ENCODE results near the gene F8.
A peak's percentile ranks its signal among the peaks of the same experiment; 100 is the strongest.
"Not testable (repeated sequence)": the region's sequence is repeated elsewhere in the genome, so short reads cannot be mapped to it uniquely, and the experiment has no call there.

The F8 gene

GRCh38 chrX:155028877-155029291 lies 6.4 kb upstream of the F8 start:
- no peak for DNase-seq

DNA sequence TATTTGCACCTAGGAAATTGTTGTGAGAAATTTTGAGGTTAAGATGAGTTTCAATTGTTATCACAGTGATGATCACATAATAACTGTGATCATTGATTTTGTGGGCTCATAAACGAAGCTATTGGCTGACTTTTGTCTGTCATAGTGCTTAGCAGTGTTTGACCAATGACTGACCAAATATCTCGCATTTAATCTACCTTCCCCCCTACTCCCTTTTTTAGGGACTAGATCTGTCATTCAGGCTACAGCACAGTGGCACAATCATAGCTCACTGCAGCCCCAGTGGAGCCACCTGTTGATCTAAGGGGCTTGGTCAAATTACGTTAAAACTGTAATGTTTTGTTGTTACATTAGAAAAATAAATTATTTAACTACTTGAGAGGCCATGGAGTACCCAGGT lies 5.6 kb upstream of the F8 start:
- no peak for DNase-seq

DNA sequence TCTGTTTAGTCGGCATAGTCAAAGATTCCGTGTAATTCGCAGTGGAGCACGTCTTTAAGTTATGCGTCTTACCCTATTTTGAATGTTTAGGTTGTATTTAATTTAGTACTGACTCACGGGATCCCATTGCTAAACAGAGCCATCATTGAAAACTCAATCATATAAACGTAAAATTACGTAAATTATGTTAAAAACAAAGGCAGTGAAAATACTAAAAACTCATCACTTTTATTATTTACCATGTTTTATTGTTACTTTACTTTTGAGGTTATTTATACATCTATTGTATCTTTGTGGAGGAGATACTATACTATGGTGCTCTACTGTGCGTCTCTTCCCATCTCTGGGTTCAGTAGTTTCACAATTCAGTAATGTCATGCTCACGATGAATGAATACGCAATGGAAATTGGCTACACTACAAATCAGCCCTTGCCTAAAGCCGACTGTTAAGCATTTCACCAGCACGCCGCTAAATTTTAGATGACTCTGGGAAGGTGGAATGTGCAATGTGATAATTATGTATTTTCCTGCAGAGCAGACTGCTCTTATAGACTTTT lies 5.1 kb upstream of the F8 start:
- no peak for DNase-seq

- peak; percentile 59 for DNase-seq
Observed at GRCh38 chrX:155026727-155027508, 4.4 kb upstream of the F8 start, which contains the start of gene FUNDC2. TSS of gene FUNDC2 (plus strand) at chrX:155026844. CDS start at chrX:155026939, 95 bp downstream.

DNA sequence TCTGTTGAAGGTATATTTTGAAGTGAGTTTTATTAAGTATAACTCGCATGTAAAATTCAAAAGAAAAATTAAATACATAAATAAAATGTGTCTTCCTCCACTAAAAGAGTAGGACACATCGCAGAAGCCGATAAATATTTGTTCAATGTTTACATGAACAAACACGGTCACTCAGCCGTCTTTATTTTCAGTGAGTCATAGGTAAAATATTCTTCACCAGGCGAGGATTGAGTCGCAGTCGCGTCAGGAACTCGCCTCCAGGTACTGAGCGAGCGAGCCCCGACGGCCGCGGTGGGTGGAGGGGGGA lies 3.9 kb upstream of the F8 start:
- no peak for DNase-seq

GRCh38 chrX:155023907-155024833 lies 1.6 kb upstream of the F8 start:
- no peak for DNase-seq

- DNase-seq: no peak
Observed at GRCh38 chrX:155020591-155020990, 1.9 kb downstream of the F8 start.

GRCh38 chrX:155009994-155010472 lies 12.5 kb downstream of the F8 start:
- DNase-seq: no peak

- not testable (repeated sequence) for DNase-seq
Observed at GRCh38 chrX:155008578-155008977, 13.9 kb downstream of the F8 start.

DNA sequence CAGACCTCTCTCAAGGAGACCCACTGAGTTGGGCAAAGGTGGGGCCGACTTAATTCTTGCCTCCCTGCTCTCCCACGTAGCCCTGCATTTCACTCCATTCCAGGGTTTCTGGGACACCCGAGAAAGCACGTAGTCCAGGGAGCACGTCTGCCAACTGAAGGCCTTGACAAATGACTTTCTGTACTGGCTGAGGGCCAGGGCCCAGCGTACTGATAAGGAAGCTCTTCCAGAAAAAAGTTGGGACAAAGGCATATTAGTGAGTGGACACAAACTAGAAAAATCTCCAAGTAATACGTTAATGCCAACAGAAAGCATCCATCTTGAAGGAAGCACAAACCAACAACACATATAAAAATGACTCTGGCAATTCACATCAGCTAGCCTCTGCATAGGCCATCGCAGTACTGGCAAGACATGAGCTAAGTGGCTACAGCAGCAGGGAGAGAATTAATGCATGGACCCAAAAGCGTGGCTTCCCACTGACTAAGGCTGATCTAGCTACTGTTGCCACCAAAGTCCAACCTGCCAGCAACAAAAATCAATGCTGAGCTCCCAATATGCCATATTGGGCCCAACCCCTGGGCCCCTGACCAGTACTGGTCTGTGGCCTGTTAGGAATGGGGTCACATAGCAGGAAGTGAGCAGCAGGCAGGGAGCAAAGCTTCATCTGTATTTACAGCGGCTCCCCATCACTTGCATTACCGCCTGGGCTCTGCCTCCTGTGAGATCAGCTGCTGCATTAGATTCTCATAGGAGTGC lies 15.4 kb downstream of the F8 start:
- not testable (repeated sequence) for DNase-seq

DNA sequence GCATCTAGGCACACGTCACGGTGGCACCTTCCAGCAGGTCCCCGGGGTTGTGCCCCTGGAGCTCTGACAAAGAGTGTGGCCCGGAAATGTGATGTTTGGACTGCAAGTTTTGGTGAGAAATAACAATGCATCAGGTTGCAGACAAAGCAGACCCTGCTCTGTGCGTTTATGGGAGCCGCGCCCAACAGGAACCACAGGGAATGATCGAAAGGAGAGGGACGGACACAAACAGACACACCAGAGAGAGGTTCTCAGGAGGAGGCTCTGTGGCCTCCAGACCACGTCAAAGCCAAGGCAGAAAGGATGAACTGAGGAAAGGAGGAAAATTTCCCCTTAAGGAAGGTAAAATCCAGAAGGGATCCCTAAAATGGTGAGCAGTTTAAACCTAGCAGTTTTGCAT lies 16.1 kb downstream of the F8 start:
- DNase-seq: not testable (repeated sequence)

- DNase-seq: no peak
Observed at GRCh38 chrX:155005190-155005589, 17.3 kb downstream of the F8 start.

GRCh38 chrX:155001873-155002272 lies 20.6 kb downstream of the F8 start:
- DNase-seq: no peak

GRCh38 chrX:155000841-155001240 lies 21.7 kb downstream of the F8 start:
- DNase-seq: no peak

DNA sequence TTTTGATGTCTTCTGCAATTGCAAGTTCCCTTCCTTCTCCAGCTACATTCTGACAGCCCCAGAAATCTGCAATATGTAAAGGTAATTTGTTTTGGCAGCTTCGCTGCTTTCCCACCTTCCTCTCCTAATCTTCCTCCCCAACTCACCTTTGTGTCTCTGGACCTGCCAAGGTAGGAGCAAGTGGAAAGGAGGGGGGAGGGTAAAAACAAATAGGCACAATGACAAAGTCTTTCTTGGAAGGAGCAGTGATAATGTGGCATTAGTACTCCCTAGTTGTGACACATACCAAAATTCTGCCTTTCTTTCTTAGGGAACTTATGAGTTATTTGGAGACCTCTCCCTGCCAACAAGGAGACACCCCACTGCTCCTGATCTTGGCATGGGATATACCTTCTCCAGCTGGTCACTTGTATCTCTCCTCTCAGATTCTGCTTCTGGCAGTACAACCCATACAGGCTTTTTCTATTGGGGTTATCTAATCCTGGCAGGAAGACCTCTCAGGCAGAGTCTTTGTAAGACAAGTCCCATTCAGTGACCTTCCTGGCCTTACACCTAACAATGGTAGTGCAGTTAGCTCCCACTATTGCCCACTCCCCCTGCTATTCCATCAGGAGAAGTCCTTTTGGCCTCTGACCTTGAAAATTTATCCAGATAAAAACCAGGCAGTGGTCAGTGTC lies 24.2 kb downstream of the F8 start:
- no peak for DNase-seq

DNA sequence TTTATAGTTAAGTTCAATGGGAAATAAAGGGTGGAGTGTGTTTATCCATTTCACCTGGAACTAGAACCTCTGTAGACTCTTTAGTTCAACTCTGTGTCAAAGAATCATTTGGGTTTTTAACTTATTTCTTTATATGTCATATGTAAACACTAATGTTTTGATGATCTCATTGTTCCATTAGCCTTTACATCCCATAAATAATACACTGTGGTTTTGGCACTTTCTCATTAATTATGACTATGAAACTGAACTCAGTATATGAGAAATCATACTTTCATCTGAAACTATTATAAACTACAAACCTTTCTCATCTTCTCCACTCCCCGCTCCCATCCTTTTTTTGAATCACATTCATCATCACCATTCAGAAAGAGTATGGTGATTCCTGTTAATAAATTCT lies 31.0 kb downstream of the F8 start:
- no peak for DNase-seq

- DNase-seq: no peak
Observed at GRCh38 chrX:154991039-154991438, 31.5 kb downstream of the F8 start.

DNA sequence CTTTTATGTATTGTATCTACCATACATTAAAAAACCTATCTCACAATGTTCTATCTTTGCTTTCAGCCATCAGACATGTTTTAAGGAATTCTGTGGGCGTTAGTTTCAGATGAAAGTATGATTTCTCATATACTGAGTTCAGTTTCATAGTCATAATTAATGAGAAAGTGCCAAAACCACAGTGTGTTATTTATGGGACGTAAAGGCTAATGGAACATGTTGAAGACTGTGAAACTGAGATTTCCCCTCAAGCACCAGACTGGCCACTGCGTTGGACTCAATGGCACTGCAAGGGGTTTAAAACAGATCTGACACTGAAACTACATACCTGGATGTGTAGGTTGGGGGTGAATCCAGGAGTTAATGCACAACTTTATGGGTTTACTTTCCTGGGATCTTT lies 32.0 kb downstream of the F8 start:
- DNase-seq: no peak

DNA sequence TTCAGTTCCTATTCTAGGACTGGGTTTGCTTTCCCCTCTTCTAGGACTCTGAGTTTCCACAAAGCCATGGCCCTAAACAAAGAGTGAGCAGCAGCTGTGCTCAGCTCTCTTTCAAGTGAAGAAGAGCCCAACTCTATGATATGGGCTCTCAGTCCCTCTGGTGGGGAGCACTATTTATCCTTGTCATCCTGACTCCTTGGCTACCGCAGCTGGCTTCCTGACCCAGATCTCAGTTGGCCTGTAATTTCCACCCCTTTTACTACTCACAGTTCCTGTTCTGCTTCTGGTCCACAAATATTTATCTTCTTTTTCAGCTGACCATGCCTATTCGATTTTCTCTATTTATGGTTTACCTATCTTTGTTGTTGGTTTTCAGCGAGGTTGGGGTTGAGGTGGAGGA lies 33.8 kb downstream of the F8 start:
- DNase-seq: no peak

DNA sequence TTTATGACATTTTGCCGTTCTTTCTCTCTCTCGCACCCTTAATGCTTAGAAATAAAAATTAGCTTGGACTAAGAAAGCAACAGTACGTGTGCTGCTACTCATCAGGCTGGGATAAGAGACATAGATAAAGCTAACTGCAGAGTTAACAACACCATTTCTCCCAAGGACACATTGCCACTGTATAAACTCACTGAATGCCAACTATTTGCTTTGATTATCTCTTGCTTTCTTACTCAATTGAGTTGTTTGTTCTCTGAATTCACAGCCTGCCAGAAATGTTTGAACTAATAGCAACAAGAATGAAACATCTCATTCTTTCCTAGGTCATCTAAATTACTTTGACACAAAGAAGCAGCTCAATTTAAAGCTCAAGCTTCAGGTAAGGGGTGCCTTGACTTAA lies 34.6 kb downstream of the F8 start:
- no peak for DNase-seq

- DNase-seq: no peak
Observed at GRCh38 chrX:154986826-154987575, 35.5 kb downstream of the F8 start.

GRCh38 chrX:154981116-154981411 lies 41.5 kb downstream of the F8 start:
- no peak for DNase-seq

Measured in KG1 (cell line).